Eye (tissue), 1 donor: ENCODE results near the gene CABLES2.
"Not testable (repeated sequence)": the region's sequence is repeated elsewhere in the genome, so short reads cannot be mapped to it uniquely, and the experiment has no call there.

Experiments used
- DNase-seq: peaks from one replicate; pipeline ENCODE4 v3.0.0-alpha.2; 2015

CABLES2 gene

DNA sequence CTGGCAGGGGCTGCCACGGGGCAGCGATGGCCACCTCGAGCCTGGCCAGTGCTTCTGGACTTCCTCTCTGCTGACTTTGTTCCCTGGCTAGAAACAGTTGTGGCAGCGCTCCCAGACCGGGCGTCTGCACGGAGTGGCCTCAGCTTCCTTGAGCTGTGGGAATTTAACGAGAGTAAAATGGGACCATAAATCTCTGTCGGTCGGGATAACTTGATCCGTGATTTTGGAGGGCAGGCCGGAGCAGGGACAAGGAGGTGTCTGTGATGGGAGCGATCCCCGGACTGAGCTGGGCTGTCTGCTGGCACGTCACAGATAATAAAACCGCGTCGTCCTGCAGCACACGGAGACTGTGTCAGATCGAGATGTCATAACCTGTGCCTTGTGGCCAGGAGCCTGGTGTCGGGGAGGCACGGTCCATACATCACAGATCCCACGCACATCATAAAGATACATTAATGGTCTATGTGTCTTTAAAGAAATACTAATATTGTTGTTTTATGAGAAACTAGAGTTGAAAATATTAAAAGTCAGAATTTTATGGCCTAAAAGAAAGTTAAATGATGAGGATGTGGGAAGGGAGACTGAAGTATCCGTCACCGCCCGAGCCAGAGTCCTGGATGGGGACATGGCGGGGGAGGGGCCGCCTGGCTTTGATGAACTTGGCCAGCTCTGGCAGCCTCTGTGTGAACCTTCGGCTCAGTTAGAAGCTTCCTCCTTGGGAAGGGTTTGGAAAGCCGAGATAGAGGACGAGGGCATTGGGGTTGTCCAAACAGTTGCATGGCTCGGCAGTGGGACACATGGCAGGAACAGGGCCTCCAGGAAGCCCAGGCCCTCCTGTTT, 26.8 kb upstream of the CABLES2 start:
- DNase-seq: no peak

GRCh38 chr20:62430866-62431447, 23.9 kb upstream of the CABLES2 start:
- no peak for DNase-seq

- DNase-seq: no peak
Observed at GRCh38 chr20:62430311-62430853, 23.3 kb upstream of the CABLES2 start.

DNA sequence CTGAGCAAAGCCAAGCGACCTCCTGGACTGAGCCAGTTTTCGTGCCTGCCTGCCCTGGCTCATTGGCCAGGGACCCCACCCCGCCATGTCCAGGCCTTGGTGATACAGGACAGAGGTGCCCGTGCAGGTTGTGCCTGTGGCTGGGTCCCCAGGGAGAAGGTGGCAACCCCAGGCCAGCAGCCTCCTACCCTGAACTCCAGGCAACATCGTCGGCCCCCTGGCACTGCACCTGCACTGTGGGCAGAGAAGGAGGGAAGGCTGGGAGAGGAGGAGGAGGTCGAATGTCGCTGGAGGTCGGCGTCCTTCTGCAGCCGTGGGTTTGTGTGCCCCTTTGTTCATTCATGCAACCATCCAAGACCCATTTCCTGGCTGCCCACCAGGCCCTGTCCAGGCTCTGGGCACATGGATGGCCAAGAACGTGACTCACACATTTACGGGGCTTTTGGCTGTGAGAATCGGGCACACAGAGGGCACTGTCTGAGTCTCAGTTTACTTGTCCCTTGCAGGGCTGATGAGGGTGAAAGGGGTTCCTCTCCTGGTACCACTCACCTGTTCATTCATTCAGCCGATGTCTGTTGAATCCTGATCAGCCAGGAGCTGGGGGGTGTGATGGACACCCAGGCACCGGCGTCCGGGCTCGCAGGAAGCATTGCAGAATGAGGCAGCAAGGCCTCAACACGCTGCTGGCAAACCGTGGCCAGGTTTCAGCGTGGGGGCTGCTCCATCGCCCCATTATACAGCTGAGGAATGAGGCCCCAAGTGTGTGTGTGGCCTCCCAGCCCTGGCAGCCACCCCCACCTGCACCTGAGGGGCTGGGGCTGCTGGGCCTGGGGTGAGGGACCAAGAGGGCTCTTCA, 22.6 kb upstream of the CABLES2 start:
- DNase-seq: no peak

DNA sequence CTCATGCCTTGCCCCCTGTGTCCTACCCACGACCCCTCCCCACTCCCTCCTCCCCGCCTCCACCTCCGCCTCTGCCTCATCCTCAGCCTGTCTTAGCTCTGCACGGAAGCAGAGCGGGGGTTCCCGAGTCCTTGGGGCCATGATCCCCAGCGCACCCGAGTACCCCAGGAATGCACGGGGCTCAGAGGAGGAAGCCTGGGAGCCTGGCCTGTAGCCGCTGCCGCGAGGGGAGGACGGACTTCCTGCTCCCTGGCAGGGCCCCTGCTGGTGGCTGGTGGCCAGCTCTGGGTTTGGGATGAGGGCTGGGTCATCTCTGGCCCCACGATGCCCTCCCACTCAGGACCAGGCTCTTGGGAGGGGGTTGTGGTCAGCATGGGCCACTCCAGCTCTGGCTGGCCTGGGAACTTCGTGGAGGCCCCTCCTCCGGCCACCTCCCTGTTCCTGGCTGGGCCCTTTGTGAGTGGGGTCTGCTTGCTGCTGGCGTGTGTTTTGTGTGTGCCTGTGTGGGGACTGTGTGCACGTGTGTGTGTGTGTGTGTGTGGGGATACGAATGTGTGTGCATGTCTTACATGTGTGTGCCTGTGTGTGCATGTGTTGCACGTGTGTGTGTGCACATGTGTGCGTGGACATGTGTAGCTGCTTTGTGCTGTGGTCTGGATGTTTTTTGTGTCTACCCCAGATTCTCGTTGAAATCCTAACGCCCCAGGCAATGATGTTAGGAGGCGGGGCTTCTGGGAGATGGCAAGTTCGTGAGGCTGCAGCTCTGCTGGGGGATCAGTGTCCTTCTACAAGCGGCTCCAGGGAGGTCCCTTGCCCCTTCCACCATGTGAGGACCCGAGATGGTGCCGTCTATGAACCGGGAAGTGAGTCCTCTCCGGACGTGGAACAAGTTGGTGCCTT, 21.6 kb upstream of the CABLES2 start:
- peak; percentile 48 for DNase-seq

DNA sequence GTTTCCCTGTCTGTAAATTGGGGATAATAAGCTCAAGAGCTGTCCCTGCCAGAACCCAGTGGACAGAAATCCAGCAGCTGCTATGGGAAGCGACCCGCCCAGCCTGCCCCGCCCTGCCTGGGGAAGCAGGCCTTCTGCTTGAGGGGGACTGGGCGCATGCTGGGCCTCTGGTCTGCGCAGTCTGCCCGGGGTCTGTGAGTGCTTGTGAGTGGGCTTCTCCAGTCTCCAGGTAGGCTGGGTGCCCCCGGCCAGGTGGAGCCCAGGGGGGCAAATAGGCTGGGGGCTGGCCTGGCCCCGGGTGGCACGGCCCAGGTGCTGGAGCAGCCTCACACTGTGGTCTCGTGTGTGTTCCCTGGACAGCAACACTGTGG, 20.9 kb upstream of the CABLES2 start:
- DNase-seq: no peak

- peak; percentile 58 for DNase-seq
Observed at GRCh38 chr20:62427172-62428001, 20.3 kb upstream of the CABLES2 start, which contains the start of gene RBBP8NL. RBBP8NL (minus strand) TSS chr20:62427539; CDS start chr20:62419647, 7,892 bp downstream.

DNA sequence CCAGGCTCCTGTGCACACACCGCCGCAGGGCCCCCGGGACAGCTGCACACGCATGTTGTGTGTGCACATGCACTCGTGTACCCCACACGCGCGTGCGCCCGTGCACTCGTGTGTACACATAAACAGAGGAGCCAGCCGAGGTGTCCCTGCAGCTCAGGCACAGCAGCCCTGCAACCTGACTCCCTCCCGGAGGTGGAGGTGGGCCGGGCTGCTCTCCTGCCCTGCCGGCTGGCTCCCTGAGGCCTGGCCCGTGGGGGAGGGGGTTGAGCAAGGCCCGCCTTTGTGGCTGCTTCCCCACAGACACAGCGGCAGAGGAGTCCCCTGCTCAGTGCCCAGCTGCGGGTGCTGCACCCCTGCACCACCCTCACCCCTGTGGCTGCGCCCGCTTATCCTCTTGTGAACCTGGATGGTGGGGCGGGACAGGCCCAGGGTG, 19.6 kb upstream of the CABLES2 start:
- no peak for DNase-seq

DNA sequence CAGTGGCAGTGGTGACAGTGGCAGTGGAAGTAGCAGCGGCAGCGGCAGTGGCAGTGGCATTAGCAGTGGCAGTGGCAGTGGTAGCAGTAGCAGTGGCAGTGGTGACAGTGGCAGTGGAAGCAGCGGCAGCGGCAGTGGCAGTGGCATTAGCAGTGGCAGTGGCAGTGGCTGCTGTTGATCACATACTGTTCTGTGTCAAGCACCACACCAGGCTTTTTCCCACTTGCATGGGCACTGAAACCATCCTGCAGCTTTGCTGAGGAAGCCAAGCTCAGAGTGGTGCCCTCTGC, 18.9 kb upstream of the CABLES2 start:
- DNase-seq: not testable (repeated sequence)

DNA sequence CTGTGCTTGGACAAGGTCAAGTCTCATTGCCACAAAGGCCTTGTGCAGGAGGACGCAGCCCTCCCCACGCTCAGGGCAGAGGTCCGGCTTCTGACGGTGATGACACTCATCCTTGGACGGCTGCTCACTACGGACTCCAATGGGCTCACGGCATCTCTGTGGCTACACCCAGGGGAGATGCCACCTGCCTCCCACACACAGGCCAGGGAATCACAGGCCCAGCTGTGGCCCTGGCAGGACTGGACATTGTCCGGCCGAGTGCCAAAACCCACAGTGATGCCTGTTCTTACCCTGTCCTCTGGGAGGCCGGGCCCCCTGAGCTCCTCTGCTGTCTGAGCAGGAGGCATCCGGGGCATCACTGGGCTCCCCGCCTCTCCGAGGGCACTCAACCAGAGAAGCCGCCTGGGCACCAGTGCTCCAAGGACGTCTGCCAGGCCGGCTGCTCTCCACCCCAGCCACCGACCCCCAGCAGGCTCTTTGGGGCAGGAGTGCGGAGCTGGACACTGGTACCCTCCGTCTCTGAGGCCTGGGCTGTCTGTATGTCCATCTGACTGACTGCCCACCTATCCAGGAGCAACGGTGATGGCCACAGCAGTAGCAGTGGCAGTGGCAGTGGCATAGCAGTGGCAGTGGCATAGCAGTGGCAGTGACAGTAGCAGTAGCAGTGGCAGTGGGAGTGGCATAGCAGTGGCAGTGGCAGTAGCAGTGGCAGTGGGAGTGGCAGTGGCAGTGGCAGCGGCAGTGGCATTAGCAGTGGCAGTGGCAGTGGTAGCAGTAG, 18.4 kb upstream of the CABLES2 start:
- no peak for DNase-seq

DNA sequence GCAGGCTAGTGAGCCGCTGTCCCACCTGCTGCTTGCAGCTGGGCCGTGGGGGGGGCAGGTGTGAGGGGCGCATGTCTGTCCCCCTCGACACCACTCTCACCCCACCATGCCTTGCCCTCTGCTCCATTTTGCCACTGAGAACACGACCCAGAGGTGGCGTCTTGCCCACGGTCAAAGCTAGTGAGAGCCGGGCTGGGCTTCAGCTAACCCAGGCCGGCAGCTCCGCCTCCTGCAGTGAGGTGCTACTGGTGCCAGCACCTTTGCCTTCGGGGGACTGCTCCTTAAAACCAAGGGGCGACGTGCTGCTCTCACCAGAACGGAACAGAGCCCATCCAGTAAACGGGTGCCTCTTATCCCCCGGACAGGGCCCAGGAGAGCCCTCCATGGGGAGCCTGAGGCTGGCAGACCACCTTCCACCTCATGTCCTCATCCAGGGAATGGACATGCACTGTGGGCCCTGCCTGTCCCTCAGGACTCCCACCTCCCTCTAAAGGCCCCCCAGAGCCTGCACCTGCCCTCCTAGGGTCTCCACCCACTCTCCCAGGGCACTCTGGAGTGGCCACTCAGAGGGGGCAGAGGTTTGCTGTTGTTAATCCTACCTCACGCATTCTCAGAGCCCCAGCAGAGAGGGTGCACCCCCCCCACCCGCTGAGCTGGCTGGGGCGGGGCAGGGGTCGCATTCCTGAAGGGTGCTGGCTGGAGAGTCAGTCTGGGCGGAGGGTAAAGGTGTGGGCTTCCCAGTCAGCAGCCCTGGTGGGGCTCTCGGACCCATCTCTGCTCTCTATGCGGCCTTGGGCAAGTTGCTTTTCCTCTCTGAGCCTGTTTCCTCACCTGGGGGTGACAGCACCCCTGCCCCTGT, 17.4 kb upstream of the CABLES2 start:
- no peak for DNase-seq

GRCh38 chr20:62423326-62423706, 16.2 kb upstream of the CABLES2 start:
- no peak for DNase-seq

DNA sequence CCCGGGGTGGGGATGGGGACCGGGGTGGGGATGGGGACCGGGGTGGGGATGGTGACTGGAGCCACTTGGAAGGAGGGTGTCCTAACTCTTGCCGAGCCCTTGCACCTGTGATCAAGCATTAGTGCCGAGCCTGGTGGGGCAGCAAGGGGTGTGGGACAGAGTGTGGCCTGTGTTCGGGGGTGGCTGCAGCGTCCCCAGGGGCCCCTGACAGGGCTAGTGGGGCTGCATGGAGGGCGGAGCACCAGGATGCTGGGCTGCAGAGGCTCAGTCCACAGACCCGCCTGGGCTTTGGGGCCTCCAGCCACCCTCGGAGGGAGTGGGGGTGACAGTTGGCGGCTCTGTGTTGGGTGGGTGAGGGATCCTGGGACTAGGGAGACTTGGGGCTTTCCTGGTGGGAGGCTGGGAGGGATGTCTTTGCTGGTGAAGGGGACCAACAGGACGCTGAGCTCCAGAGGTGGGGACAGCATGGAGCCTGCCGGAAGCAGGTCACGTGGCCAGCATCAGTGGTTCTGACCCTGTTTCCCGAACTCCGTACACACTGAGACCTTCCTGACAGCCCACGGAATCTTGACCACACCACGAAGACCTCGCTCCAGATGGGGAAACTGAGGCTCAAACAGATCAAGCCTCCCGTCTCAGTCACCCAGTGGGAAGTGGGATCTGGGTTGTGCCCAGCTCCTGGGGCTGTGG, 15.7 kb upstream of the CABLES2 start:
- no peak for DNase-seq

DNA sequence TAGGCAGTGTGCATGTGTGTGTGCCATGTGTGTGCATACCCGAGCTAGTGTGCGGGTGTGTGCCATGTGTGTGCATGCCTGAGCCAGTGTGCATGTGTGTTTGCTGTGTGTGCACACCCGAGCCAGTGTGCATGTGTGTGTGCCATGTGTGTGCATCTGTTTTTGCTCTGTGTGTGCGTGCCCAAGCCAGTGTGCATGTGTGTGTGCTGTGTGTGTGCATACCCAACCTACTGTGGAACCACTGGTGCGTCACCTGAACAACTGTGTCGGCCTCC, 14.6 kb upstream of the CABLES2 start:
- DNase-seq: no peak

DNA sequence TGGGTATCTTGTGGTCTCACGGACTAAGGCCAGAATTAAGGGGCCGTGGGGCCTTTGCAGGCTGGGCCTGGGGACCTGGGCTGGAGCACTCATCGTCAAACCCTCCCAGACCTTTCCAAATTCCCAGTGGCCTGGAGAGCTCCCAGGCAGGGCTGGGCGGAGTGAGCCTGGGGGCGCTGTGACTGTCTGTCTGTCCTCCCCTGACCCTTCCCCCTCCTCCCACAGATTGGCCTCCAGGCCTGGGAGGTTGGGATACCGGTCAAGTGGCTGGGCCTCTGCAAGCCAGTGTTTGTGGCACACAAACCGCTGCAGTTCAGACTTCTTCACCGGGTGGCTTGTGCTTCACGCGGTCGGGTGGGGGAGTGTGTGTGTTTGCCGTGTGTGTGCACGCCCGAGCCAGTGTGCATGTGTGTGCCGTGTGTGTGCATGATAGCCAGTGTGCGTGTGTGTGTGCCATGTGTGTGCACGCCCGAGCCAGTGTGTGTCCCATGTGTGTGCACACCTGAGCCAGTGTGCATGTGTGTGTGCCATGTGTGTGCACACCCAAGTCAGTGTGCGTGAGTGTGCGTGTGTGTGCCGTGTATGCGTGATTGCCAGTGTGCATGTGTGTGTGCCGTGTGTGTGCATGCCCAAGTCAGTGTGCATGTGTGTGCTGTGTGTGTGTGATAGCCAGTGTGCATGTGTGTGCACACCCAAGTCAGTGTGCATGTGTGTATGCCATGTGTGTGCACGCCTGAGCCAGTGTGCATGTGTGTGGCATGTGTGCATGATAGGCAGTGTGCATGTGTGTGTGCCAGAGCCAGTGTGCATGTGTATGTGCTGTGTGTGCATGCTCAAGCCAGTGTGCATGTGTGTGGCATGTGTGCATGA, 14.0 kb upstream of the CABLES2 start:
- DNase-seq: no peak

DNA sequence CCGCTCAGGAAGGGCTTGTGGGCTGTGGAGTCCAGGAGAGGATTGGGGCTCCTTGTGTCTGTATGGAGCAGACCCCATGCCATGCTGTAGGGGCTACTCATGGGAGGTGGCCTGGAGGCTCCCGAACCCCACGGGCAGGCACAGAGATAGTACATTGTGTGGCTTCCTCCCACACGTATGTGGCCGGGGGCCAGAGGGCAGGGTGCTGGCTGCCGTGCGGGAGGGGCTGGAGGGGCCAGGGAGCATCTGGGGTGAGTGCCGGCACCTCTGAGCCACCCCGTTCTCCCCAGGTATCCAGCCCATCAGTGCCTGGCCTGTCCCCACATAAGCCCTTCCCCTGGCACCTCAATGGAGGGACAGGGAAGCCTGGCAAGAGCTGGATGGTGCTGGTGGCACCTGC, 12.7 kb upstream of the CABLES2 start:
- no peak for DNase-seq

DNA sequence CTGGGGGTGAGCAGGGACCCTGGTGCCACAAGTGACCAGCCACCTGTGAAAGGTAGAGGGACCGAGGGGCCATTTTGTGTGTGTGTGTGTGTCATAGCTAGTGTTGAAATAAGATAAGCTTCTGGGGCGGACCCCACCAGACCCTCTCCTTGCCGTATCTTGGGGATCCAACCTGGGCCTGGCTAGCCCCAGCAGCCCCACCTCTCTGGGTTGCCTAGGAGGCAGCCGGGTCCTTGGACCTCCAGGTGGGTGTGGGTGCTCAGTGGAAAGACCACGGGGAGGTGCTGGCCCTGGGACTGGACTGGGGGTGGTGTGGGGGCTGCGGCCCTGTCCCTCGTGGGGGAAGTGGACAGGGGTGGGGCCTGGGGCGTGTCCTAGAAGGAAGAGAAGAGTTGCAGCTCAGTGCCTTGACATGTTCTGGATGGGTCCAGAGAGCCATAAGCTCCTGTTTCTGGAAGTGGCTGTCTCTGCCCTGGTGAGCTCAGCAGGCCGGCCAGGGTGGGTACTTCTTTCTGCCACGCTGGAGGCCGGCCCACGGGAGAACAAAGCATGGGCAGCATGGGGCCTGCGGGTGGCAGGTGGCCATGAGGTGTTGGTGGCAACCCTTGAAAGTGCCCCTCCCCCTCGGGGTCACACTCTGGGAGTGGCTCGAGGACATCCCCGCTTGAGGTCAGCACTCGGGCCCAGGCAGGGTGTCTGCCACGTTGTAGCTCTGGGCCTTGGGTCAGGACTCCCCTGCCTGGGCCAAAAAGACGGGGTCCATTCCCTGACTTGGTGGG, 11.8 kb upstream of the CABLES2 start:
- no peak for DNase-seq
